Thyroid gland (tissue), 4 donors: Measurements from ENCODE around the gene TEX261. TPM values are rescaled to one million over a fixed set of nuclear protein-coding genes. Genes with fewer than 3 reads are reported as not detected.

Experiments used
- DNase-seq, 2 donors: peaks; one replicate each; pipeline ENCODE4 v3.0.0-alpha.2; 2019
- H3K27ac ChIP-seq, 3 donors: fragments of 200-600 bp; sonication (generic); 1 replicate in 2 of 3; 2 replicates in 1 of 3; pipeline ENCODE4 v1.5.1; 2016 to 2019; ENCODE audit warnings: mild to moderate bottlenecking in 1 of 3, moderate library complexity in 1 of 3
- H3K27me3 ChIP-seq: fragments of 200-600 bp; sonication (generic); one replicate; pipeline ENCODE4 v1.5.1; 2019
- H3K36me3 ChIP-seq, 2 donors: fragments of 200-600 bp; sonication (generic); one replicate each; pipeline ENCODE4 v1.5.1; 2016 to 2019
- H3K4me1 ChIP-seq, 2 donors: fragments of 200-600 bp; sonication (generic); one replicate each; pipeline ENCODE4 v1.5.1; 2017 to 2019
- H3K4me3 ChIP-seq, 3 donors: fragments of 200-600 bp; sonication (generic); replicated peaks in 1 of 3; 1 replicate in 2 of 3; 2 replicates in 1 of 3; pipeline ENCODE4 v1.5.1; 2016; ENCODE audit warnings: mild to moderate bottlenecking in 1 of 3
- H3K9me3 ChIP-seq: fragments of 200-600 bp; sonication (generic); one replicate; pipeline ENCODE4 v1.5.1; 2017
- POLR2A ChIP-seq, 2 donors: fragments of 450-650 bp; IDR thresholded peaks; one replicate each; pipeline ENCODE4 v1.6.1; 2017; ENCODE audit warnings: antibody characterized with exemption in 2 of 2, mild to moderate bottlenecking in 2 of 2, moderate library complexity in 1 of 2
- WGBS, 2 donors: methylation state at CpG; one replicate each; pipeline ENCODE4 v1.1.5; 2017; 5-methylcytosine and 5-hydroxymethylcytosine counted together
- intact Hi-C: fragments of 100-400 bp; cut with DNase I; formaldehyde crosslinking; loops from one replicate; pipeline ENCODE4 v1.15.1; 2023
- total RNA-seq, 4 donors: library from RNA; depleted of rRNA; stranded (reverse); fragments of >200 nt; gene quantifications; one replicate each; pipeline ENCODE4 v1.2.3, GENCODE V29; 2016
- TF ChIP-seq, protein P1 (sequence below), 6 experiments: fragments of 200-600 bp in 3 of 6; fragments of 450-650 bp in 3 of 6; sonication (generic) in 3 of 6; IDR thresholded peaks; one replicate each; pipeline ENCODE4 v1.5.1; 2016 to 2019; ENCODE audit warnings: antibody characterized with exemption in 6 of 6, mild to moderate bottlenecking in 2 of 6, inconsistent platforms in 1 of 6, moderate library complexity in 1 of 6

TEX261 gene
- total RNA-seq, 4 donors from 2014 or later = 37.9 to 67.7 (median 51.4) TPM

DNA sequence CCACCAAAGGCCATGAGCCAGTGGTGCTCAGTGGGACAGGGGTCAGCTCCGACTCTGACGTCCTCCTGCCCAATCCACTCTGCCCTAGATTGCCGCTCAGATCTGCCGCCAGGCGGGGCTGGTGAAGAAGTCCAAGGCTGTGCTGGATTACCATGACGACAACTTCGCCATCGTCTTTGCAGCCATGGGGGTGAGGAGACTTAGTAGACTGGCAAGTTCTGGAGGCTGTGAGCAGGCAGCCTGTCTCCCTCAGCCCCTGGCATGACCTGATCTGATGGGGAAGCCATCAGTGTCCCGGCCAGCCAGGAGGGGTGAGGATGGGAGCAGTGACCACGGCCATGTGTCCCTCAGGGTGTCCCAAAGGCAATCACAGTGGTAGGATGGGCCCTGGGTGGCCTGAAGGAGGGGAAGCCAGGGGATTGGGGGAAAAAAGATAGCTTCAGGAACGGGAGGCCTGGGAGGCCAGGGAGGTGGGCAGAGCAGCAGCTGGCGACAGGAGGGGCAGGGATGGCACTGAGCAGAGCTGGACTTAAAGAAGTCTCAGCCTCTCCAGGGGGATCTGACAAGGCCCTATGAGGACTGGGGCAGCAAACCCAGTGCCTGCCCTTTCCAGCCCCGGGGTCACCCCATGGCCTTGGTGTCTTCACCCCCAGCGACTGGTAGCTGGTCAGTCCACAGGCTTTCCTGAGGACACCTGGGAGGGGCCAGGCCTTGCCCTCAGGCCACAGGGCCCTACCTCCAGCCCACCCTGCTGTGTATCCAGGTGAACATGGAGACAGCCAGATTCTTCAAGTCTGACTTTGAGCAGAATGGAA, 33.6 kb downstream of the TEX261 start:
- no peak for DNase-seq
- intact Hi-C loops = loop anchor here (5.0 kb wide), 1 partner anchor 41 kb away; no protein-coding TSS in a partner anchor

DNA sequence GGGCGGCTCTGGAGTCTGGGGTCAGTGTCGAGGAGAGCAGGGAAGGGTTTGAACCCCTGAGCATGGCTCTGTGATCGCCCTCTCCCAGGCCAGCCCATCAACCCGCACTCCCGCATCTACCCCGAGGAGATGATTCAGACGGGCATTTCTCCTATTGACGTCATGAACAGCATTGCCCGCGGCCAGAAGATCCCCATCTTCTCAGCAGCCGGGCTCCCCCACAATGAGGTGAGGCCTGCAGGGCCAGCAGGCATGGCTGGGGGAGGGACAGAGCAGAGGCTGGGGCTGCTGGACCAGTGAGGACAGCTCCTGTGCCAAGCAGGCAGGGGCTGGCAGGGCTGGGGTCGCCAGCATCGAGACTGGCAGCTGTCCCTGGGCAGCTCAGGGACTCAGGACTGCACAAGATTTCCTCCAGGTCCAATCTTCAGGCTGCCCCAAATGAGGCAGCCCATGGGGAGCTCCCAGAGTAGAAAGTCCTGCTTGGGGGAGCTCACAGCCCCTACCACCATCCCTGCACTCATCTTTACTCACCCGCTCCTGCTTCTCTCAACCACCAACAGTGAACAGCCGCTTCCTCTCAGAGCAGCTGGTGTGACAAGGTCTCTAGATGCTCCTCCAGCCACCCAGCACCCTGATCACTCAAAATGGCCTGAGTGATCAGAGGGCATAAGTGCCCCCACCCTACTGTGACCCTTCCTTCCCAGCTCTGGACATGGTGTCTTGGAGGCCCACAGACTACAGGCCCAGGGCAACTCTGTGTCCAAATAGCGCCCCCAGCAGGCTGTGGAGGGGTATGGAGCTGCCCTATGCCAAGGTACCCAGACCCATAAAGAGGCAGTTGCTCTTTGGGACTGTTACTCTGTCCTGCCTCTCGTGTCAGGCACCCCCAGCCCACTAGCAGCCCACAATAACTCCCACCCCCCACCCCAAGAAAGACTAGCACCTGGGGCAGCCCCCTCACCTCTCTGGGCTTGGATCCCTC, 34.5 kb downstream of the TEX261 start:
- WGBS, 2 donors = 86 to 91% methylated on average over 13 to 16 of the region's 17 CpGs
- no peak overlapping the region for H3K27ac ChIP-seq
- DNase-seq = no peak
- intact Hi-C loops = loop anchor here (5.0 kb wide), 1 partner anchor 42 kb away; no protein-coding TSS in a partner anchor
- no peaks in the 10 kb centered on the region for H3K9me3 ChIP-seq
- H3K36me3 ChIP-seq = no peaks in the 10 kb centered on the region
- TF ChIP-seq, protein P1, sequence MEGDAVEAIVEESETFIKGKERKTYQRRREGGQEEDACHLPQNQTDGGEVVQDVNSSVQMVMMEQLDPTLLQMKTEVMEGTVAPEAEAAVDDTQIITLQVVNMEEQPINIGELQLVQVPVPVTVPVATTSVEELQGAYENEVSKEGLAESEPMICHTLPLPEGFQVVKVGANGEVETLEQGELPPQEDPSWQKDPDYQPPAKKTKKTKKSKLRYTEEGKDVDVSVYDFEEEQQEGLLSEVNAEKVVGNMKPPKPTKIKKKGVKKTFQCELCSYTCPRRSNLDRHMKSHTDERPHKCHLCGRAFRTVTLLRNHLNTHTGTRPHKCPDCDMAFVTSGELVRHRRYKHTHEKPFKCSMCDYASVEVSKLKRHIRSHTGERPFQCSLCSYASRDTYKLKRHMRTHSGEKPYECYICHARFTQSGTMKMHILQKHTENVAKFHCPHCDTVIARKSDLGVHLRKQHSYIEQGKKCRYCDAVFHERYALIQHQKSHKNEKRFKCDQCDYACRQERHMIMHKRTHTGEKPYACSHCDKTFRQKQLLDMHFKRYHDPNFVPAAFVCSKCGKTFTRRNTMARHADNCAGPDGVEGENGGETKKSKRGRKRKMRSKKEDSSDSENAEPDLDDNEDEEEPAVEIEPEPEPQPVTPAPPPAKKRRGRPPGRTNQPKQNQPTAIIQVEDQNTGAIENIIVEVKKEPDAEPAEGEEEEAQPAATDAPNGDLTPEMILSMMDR (IDR thresholded peaks at IDR 0.05) = no peak
- no peak for TF ChIP-seq POLR2A (IDR thresholded peaks at IDR 0.05)
- H3K27me3 ChIP-seq = no peaks in the 10 kb centered on the region
- no peak overlapping the region for H3K4me3 ChIP-seq
- peaks cover 0 to 6% of the 10 kb centered on the region in 2 donors for H3K4me1 ChIP-seq

More for the DNA sequence above, 33.6 kb downstream of the TEX261 start:
- WGBS, 2 donors = 58 to 60% methylated on average over 9 to 14 of the region's 14 CpGs
- Histone ChIP-seq H3K4me3 (no peak overlapping the region), H3K9me3 (no peaks in the 10 kb centered on the region), H3K27me3 (no peaks in the 10 kb centered on the region), H3K4me1 (peaks cover 0 to 6% of the 10 kb centered on the region in 2 donors), H3K36me3 (no peaks in the 10 kb centered on the region), H3K27ac (no peak overlapping the region)
- no peak for TF ChIP-seq POLR2A (IDR thresholded peaks at IDR 0.05)
- TF ChIP-seq, protein P1 (IDR thresholded peaks at IDR 0.05) = no peak

DNA sequence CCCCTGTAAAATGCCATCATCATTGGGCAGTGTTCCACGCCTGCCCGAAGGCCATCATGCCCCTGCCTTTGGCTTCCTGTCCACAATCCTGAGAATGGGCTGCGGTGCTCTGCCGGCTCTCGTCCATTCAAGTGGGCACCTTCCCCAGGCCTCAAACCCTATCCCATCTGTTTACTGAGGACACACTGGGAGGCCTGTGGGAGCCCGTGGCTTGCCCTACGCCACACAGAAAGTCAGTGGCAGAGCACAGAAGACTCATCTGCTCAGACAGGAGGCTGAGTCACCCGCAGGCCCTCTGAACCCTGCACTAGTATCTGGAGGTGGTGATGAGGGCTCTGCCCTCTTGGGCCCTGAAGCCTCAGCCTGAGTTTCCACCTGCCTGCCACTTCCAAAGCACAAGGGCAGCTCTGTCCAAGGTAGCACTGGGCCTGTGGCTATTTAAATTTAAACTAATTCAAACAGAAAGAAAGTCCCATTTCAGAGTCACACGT, 35.4 kb downstream of the TEX261 start:
- 93 to 94% methylated on average over 9 of the region's 9 CpGs for WGBS, 2 donors
- H3K27me3 ChIP-seq = no peaks in the 10 kb centered on the region
- H3K36me3 ChIP-seq = no peaks in the 10 kb centered on the region
- TF ChIP-seq POLR2A (IDR thresholded peaks at IDR 0.05) = no peak
- TF ChIP-seq, protein P1 (IDR thresholded peaks at IDR 0.05) = no peak
- no peak overlapping the region for H3K27ac ChIP-seq
- no peaks in the 10 kb centered on the region for H3K4me1 ChIP-seq
- no peaks in the 10 kb centered on the region for H3K9me3 ChIP-seq
- H3K4me3 ChIP-seq = no peak overlapping the region
- DNase-seq = no peak
- intact Hi-C loops = no loop called here

DNA sequence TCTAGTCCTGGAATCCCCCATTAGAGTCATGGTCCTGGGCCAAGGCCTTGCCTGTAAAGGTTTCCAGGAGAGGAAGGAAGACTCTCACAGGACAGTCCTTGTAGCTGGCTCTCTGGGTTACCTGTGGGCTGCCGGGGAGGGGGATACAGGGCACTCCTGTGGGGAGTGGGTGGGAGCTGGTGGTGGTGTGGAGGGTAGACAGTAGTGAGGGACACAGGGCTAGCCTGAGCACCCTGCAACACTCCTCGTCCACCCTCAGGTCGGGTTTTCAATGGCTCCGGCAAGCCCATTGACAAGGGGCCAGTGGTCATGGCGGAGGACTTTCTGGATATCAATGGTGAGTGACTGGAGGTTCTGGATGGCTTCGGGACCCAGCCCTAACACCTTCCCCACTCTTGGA, 35.9 kb downstream of the TEX261 start:
- TF ChIP-seq POLR2A (IDR thresholded peaks at IDR 0.05) = no peak
- TF ChIP-seq, protein P1 (IDR thresholded peaks at IDR 0.05) = no peak
- no peak for DNase-seq
- intact Hi-C loops = no loop called here
- no peaks in the 10 kb centered on the region for H3K4me1 ChIP-seq
- H3K36me3 ChIP-seq = no peaks in the 10 kb centered on the region
- H3K9me3 ChIP-seq = no peaks in the 10 kb centered on the region
- no peak overlapping the region for H3K4me3 ChIP-seq
- no peaks in the 10 kb centered on the region for H3K27me3 ChIP-seq
- H3K27ac ChIP-seq = no peak overlapping the region
- WGBS, 2 donors = 91 to 95% methylated on average over 5 to 6 of the region's 6 CpGs
